OCI-LY1 (cell line): ENCODE measurements around the gene MRPS17.

Source experiments
- EZH2 ChIP-seq: fragments of 200-600 bp; sonication (generic), shearing (Covaris generic); IDR thresholded peaks from 2 replicates; pipeline ENCODE4 v1.8.0; 2017; ENCODE audit warnings: borderline replicate concordance, mixed run types, mild to moderate bottlenecking, antibody characterized with exemption, low read length, moderate library complexity, mixed read lengths
- TF ChIP-seq, protein P1 (sequence below): fragments of 200-600 bp; sonication (generic), shearing (Covaris generic); IDR thresholded peaks from 2 replicates; pipeline ENCODE4 v1.5.1; 2017; ENCODE audit warnings: mild to moderate bottlenecking, antibody characterized with exemption, low read length, moderate library complexity, mixed read lengths

GRCh38 chr7:55962014-55962413, 10.3 kb downstream of the MRPS17 start:
- TF ChIP-seq EZH2 = no peak
- TF ChIP-seq, protein P1, sequence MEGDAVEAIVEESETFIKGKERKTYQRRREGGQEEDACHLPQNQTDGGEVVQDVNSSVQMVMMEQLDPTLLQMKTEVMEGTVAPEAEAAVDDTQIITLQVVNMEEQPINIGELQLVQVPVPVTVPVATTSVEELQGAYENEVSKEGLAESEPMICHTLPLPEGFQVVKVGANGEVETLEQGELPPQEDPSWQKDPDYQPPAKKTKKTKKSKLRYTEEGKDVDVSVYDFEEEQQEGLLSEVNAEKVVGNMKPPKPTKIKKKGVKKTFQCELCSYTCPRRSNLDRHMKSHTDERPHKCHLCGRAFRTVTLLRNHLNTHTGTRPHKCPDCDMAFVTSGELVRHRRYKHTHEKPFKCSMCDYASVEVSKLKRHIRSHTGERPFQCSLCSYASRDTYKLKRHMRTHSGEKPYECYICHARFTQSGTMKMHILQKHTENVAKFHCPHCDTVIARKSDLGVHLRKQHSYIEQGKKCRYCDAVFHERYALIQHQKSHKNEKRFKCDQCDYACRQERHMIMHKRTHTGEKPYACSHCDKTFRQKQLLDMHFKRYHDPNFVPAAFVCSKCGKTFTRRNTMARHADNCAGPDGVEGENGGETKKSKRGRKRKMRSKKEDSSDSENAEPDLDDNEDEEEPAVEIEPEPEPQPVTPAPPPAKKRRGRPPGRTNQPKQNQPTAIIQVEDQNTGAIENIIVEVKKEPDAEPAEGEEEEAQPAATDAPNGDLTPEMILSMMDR = no peak
